ENCODE data around the gene DSTN. TPM values are rescaled to one million over a fixed set of nuclear protein-coding genes. Genes with fewer than 3 reads are reported as not detected.

The DSTN gene
- total and polyA plus RNA-seq, 2 donors (not counting 1 experiment from before 2014, with no cell fraction given), result 6.6 to 13.4 TPM

DNA sequence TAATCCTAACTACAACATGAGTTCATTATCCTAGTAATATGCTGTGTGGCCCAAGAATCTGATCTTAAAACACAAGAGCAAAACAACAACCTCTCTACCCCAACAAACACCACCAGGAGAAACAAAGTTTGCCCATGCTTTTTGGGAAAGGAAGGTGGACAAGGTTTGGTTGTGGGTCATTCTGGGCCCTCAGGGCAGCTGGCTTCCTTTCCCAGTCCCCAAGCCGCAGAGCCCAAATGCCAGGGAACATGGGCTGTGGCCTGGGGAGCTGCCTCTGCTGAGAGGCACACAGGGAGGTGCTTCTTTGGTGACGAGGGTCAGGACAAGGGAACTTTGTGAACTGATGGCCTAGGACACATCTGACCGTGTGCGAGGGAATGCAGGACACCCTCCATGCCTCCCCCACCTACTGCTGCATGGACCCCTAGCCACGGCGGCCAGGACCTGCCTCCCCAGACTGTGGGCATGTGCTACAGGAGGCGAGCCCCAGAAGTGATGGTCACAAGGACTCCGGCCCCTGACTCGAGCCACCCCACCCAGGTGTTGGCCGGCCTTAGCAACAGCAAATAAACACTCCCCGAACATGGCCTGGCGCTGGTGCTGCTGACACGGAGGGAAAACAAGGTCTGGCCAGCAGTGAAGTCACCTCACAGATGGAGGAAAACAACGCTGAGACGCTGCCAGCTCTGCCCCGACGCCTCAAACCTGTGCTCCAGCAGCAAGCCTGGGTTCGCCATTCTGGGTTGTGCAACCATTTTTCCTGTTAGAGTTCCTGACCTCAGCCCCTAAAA, 56.5 kb downstream of the DSTN start:
- intact Hi-C loops (cut with micrococcal nuclease), result no loop called here
- no peaks in the 10 kb centered on the region for H3K4me1 ChIP-seq (ENCODE audit: control insufficient read depth in 2 of 2, insufficient read depth in 2 of 2, low read length in 2 of 2)
- H3K27me3 Mint-ChIP-seq, result no peaks in the 10 kb centered on the region
- no peak overlapping the region for H3K27ac Mint-ChIP-seq
- no peak overlapping the region for H3K4me3 ChIP-seq (ENCODE audit: control extremely low read depth in 1 of 5, extremely low read depth in 1 of 5, insufficient read depth in 1 of 5, low read depth in 2 of 5, low read length in 4 of 5)
- H3K79me2 ChIP-seq (ENCODE audit: control insufficient read depth, insufficient read depth, low read length), result no peaks in the 10 kb centered on the region
- H3K9me3 Mint-ChIP-seq (ENCODE audit: insufficient read depth), result no peaks in the 10 kb centered on the region
- H3K27me3 ChIP-seq (replicated peaks in 1 of 4; ENCODE audit: control extremely low read depth in 1 of 4, control insufficient read depth in 3 of 4, insufficient read depth in 4 of 4, low read length in 3 of 4), result no peaks in the 10 kb centered on the region
- 98% methylated on average over 18 of the region's 18 CpGs for WGBS (ENCODE audit: insufficient coverage)
- DNase-seq (no peak), ATAC-seq (ENCODE audit: low read depth) (no peak)
- no peak overlapping the region for H3K27ac ChIP-seq (ENCODE audit: low read length in 2 of 2)
- no peaks in the 10 kb centered on the region for H3K4me1 Mint-ChIP-seq
- no peak overlapping the region for H3K9ac ChIP-seq (ENCODE audit: low read length)
- peaks cover 3 to 20% of the 10 kb centered on the region in 2 experiments for H3K36me3 ChIP-seq (replicated peaks in 1 of 2; ENCODE audit: control extremely low read depth in 1 of 2, control insufficient read depth in 1 of 2, extremely low read depth in 1 of 2, insufficient read depth in 2 of 2, low read length in 1 of 2)
- no peak overlapping the region for H3K4me2 ChIP-seq (replicated peaks; ENCODE audit: low read depth, low read length, poor library complexity, severe bottlenecking)
- CTCF ChIA-PET, result no interaction called here
- no peak for TF ChIP-seq CTCF (IDR thresholded peaks at IDR 0.05)
- TF ChIP-seq EZH2 (IDR thresholded peaks at IDR 0.05; ENCODE audit: borderline replicate concordance, insufficient read depth, low read depth, low read length, poor library complexity, severe bottlenecking), result no peak
- H3K9me3 ChIP-seq (ENCODE audit: control extremely low read depth in 1 of 3, control insufficient read depth in 2 of 3, insufficient read depth in 1 of 3, low read length in 2 of 3), result no peaks in the 10 kb centered on the region
- no peak overlapping the region for H3K4me3 Mint-ChIP-seq
- POLR2A ChIA-PET, result no interaction called here
- H2AFZ ChIP-seq (ENCODE audit: insufficient read depth, low read depth, low read length, poor library complexity, severe bottlenecking), result no peak overlapping the region
- no peaks in the 10 kb centered on the region for H4K20me1 ChIP-seq (ENCODE audit: control insufficient read depth, insufficient read depth, low read length, poor library complexity, severe bottlenecking)

DNA sequence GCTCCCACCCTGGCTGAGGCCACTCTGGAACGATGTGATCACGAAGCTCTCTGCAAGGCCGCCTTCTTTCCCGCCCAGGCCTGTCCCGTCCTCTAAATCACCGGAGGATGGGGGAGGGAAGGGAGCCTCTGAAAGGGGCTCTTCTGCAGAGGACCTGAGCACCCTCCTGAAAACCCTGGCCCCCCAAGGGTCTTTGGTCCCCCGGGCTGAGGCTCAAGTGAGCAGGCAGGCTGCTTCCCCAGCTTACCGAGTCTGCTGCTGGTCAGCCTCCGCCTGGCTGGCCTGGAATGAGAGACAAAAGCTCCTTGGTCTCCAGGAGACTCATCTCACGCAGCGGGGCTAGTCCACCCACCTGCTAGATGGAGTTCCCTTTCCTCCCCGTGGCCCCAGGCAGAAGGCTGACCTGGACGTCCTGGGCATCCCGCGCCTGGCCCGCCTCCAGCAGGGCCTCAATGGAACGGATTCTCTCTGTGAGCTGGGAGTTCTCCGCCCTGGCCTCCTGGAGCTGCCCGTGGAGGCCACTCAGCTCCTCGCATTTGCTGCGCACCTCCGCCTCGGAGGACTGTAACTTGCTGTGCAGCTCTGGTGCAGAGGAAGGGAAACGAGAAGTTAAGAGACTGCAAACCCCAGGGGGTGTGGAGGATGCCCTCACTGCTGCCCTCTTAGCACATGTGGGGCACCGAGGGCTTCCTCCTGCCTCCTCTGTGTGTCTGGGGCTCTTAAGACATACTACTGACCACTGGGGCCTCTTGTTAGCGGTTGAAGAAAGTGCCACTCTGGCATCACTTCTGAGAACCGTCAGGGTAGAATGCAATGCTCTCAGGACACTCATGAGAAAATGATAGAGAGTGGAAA, 57.5 kb downstream of the DSTN start:
- Mint-ChIP-seq H3K4me3 (no peak overlapping the region), H3K27ac (no peak overlapping the region), H3K9me3 (ENCODE audit: insufficient read depth) (no peaks in the 10 kb centered on the region), H3K27me3 (no peaks in the 10 kb centered on the region), H3K4me1 (no peaks in the 10 kb centered on the region)
- Histone ChIP-seq H3K4me1 (ENCODE audit: control insufficient read depth in 2 of 2, insufficient read depth in 2 of 2, low read length in 2 of 2) (no peaks in the 10 kb centered on the region), H3K9me3 (ENCODE audit: control extremely low read depth in 1 of 3, control insufficient read depth in 2 of 3, insufficient read depth in 1 of 3, low read length in 2 of 3) (no peaks in the 10 kb centered on the region), H4K20me1 (ENCODE audit: control insufficient read depth, insufficient read depth, low read length, poor library complexity, severe bottlenecking) (no peaks in the 10 kb centered on the region), H3K4me2 (replicated peaks; ENCODE audit: low read depth, low read length, poor library complexity, severe bottlenecking) (no peak overlapping the region), H3K79me2 (ENCODE audit: control insufficient read depth, insufficient read depth, low read length) (no peaks in the 10 kb centered on the region), H3K27ac (ENCODE audit: low read length in 2 of 2) (no peak overlapping the region), H3K9ac (ENCODE audit: low read length) (no peak overlapping the region), H3K27me3 (replicated peaks in 1 of 4; ENCODE audit: control extremely low read depth in 1 of 4, control insufficient read depth in 3 of 4, insufficient read depth in 4 of 4, low read length in 3 of 4) (no peaks in the 10 kb centered on the region), H3K36me3 (replicated peaks in 1 of 2; ENCODE audit: control extremely low read depth in 1 of 2, control insufficient read depth in 1 of 2, extremely low read depth in 1 of 2, insufficient read depth in 2 of 2, low read length in 1 of 2) (peaks cover 3 to 21% of the 10 kb centered on the region in 2 experiments), H3K4me3 (ENCODE audit: control extremely low read depth in 1 of 5, extremely low read depth in 1 of 5, insufficient read depth in 1 of 5, low read depth in 2 of 5, low read length in 4 of 5) (no peak overlapping the region), H2AFZ (ENCODE audit: insufficient read depth, low read depth, low read length, poor library complexity, severe bottlenecking) (no peak overlapping the region)
- intact Hi-C loops (cut with micrococcal nuclease), result no loop called here
- no peak for TF ChIP-seq EZH2 (IDR thresholded peaks at IDR 0.05; ENCODE audit: borderline replicate concordance, insufficient read depth, low read depth, low read length, poor library complexity, severe bottlenecking)
- no peak for TF ChIP-seq CTCF (IDR thresholded peaks at IDR 0.05)
- no peak for ATAC-seq (ENCODE audit: low read depth)
- CTCF ChIA-PET, result no interaction called here
- POLR2A ChIA-PET, result no interaction called here
- no peak for DNase-seq
- 89% methylated on average over 25 of the region's 27 CpGs for WGBS (ENCODE audit: insufficient coverage)

All from B cell (primary cell).